Epidermal melanocyte (primary cell): ENCODE measurements around the gene TRIM75.
"Not testable (repeated sequence)": the region's sequence is repeated elsewhere in the genome, so short reads cannot be mapped to it uniquely, and the experiment has no call there.

Experiments used
- DNase-seq: peaks from one replicate; pipeline ENCODE4 v3.0.0; 2011; ENCODE audit warnings: low spot score; ENCODE audit not compliant: insufficient read length

TRIM75 gene

GRCh38 chr4:165077034-165077578, 23.4 kb downstream of the TRIM75 start:
- DNase-seq, result no peak

GRCh38 chr4:165079476-165079875, 25.8 kb downstream of the TRIM75 start:
- DNase-seq, result no peak

- not testable (repeated sequence) for DNase-seq
Observed at GRCh38 chr4:165084787-165085186, 31.1 kb downstream of the TRIM75 start.

- no peak for DNase-seq
Observed at GRCh38 chr4:165085946-165086345, 32.3 kb downstream of the TRIM75 start.

GRCh38 chr4:165088366-165088765, 34.7 kb downstream of the TRIM75 start:
- DNase-seq, result no peak

GRCh38 chr4:165092187-165092586, 38.5 kb downstream of the TRIM75 start:
- not testable (repeated sequence) for DNase-seq

GRCh38 chr4:165094873-165095272, 41.2 kb downstream of the TRIM75 start:
- DNase-seq, result no peak

- DNase-seq, result no peak
Observed at GRCh38 chr4:165095291-165095690, 41.6 kb downstream of the TRIM75 start.

GRCh38 chr4:165096776-165097175, 43.1 kb downstream of the TRIM75 start:
- DNase-seq, result no peak

- DNase-seq, result no peak
Observed at GRCh38 chr4:165101641-165102040, 48.0 kb downstream of the TRIM75 start.

GRCh38 chr4:165106518-165106917, 52.9 kb downstream of the TRIM75 start:
- no peak for DNase-seq
